Duodenal mucosa (tissue), 2 donors: ENCODE measurements around the gene ZNF507.

Source experiments
- H3K27ac ChIP-seq: one replicate; pipeline ENCODE4 v1.7.0; 2013; ENCODE audit warnings: low read depth, low read length
- H3K27me3 ChIP-seq, 2 donors: one replicate each; pipeline ENCODE4 v1.7.0; 2013; ENCODE audit warnings: low read length in 2 of 2, control low read depth in 1 of 2; ENCODE audit not compliant: insufficient read depth in 2 of 2, control insufficient read depth in 1 of 2
- H3K36me3 ChIP-seq, 2 donors: one replicate each; pipeline ENCODE4 v1.7.0; 2013; ENCODE audit warnings: low read length in 2 of 2, control low read depth in 1 of 2; ENCODE audit not compliant: insufficient read depth in 2 of 2, control insufficient read depth in 1 of 2
- H3K4me1 ChIP-seq, 2 donors: one replicate each; pipeline ENCODE4 v1.7.0; 2013; ENCODE audit warnings: low read length in 2 of 2, control low read depth in 1 of 2; ENCODE audit not compliant: insufficient read depth in 2 of 2, control insufficient read depth in 1 of 2
- H3K4me3 ChIP-seq, 2 donors: one replicate each; pipeline ENCODE4 v1.7.0; 2013; ENCODE audit warnings: low read length in 2 of 2, low read depth in 1 of 2
- H3K9ac ChIP-seq, 2 donors: one replicate each; pipeline ENCODE4 v1.7.0; 2013; ENCODE audit warnings: low read length in 2 of 2, low read depth in 1 of 2
- H3K9me3 ChIP-seq, 2 donors: one replicate each; pipeline ENCODE4 v1.7.0; 2013; ENCODE audit warnings: low read length in 2 of 2, control low read depth in 1 of 2; ENCODE audit not compliant: control insufficient read depth in 1 of 2

The ZNF507 gene

DNA sequence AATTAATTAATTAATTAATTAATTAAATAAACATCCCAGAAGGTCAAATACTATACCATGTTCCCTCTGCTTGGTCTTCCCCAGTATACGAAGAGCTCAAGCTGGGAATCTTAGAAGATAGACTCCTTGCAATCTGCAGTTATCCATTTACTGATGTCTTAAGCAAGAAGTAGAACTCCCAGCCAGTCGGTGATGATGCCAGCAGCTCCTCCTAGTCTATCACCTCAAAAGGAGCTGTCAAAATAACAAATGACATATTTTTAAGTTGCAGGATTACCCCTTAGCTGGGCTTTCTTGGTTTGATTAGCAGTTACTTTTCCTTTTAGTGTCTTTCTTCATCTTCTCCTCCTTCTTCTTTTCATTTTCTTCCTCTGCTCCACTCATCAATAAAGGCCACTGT is 6.0 kb upstream of the ZNF507 start:
- Histone ChIP-seq H3K4me1 (peaks cover 0 to 3% of the 10 kb centered on the region in 2 donors), H3K27ac (no peak overlapping the region), H3K4me3 (no peak overlapping the region), H3K36me3 (no peaks in the 10 kb centered on the region), H3K27me3 (peaks cover 0 to 6% of the 10 kb centered on the region in 2 donors), H3K9ac (no peak overlapping the region), H3K9me3 (no peaks in the 10 kb centered on the region)

DNA sequence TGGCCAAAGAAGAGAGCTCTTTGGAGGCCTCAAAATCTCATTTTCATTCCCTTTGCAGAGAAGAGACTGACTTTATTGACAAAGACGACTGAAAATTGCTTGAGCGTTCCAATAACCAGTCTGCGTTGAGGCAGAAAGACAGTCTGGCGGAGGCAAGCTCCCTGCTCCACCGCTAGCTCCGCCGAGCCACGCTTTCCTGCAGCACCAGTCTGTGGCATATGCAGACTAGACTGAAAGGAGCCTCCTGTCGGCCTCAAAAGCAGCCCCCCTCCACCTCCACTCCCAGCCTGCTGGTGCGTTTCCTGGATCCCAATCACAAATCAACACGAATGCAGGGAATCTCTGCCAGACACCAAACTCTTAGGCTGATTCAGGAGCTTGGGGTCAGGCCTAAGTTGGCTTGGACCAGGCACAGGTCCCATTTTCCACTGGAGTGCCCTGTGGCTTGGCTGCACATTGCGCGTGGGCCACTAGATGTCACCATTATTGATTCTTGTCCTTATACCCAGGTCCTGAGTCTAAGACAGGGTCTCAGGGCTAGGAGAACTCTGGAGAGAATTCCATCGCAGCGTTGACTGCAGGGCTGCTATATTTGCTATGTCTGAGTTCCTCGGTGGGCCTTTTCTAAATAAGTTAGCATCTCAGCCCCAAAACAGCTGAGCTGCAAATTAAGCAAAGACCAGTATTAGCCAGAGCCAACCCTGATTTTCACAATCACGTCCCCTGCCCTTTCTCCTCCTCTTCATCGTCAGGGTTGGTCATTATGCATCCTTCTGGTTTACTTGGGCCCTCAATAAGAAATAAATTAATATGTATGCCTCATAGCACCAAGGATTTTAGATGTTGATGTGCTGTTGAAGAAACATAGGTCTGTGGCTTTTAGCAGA is 5.2 kb upstream of the ZNF507 start:
- no peaks in the 10 kb centered on the region for H3K9me3 ChIP-seq
- H3K4me1 ChIP-seq, result peaks cover 0 to 3% of the 10 kb centered on the region in 2 donors
- H3K27ac ChIP-seq, result no peak overlapping the region
- H3K27me3 ChIP-seq, result peaks cover 0 to 6% of the 10 kb centered on the region in 2 donors
- H3K4me3 ChIP-seq, result no peak overlapping the region
- H3K36me3 ChIP-seq, result no peaks in the 10 kb centered on the region
- no peak overlapping the region for H3K9ac ChIP-seq

DNA sequence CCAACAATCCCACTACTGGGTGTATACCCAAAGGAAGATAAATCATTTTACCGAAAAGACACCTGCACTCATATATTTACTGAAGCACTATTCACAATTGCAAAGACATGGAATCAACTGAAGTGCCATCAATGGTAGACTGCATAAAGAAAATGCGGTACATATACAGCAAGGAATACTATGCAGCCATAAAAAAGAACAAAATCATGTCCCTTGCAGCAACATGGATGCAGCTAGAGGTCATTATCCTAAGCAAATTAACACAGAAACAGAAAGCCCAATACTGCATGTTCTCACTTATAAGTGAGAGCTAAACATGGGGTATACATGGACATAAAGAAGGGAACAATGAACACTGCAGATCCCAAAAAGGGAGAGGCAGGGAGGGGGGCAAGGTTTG is 2.7 kb upstream of the ZNF507 start:
- Histone ChIP-seq H3K4me3 (no peak overlapping the region), H3K27ac (no peak overlapping the region), H3K4me1 (peaks cover 13 to 15% of the 10 kb centered on the region in 2 donors), H3K9ac (no peak overlapping the region), H3K36me3 (peaks cover 0 to 3% of the 10 kb centered on the region in 2 donors), H3K27me3 (peaks cover 0 to 6% of the 10 kb centered on the region in 2 donors), H3K9me3 (no peaks in the 10 kb centered on the region)

DNA sequence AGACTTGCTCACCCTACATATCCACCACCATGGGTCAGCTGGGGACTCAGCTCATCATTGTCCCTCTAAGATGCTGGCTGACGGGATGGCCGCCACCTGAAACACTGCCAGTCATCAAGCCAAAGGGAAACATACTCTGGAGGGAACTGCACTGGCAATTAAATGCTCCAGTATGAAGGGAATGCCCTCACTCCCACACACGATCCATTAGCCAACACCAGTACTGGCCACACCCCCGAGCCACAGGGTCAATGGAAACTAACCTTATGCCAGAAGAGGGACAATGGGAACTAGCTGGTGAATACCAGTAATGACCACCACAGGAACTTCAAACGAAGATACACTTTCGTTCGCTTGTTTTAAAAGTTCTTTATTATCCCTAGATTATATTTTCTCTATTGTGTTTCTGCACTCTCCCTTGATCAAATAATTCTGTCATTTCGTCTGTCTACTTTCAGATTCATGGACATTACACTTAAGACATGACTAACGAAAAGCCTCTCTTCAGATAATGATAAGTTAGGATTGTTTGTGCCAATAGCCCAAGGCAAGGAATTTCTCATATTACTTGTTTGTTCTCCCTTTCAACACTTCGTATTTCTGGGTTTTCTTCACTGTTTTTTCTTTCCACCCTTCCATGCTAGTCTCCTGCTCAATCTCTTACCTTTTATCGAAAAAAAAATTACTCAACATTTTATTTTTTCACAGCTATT is 1.7 kb upstream of the ZNF507 start:
- Histone ChIP-seq H3K4me3 (no peak overlapping the region), H3K27me3 (peaks cover 0 to 6% of the 10 kb centered on the region in 2 donors), H3K9me3 (no peaks in the 10 kb centered on the region), H3K27ac (no peak overlapping the region), H3K4me1 (peaks cover 16 to 20% of the 10 kb centered on the region in 2 donors), H3K36me3 (peaks cover 4 to 8% of the 10 kb centered on the region in 2 donors), H3K9ac (no peak overlapping the region)

DNA sequence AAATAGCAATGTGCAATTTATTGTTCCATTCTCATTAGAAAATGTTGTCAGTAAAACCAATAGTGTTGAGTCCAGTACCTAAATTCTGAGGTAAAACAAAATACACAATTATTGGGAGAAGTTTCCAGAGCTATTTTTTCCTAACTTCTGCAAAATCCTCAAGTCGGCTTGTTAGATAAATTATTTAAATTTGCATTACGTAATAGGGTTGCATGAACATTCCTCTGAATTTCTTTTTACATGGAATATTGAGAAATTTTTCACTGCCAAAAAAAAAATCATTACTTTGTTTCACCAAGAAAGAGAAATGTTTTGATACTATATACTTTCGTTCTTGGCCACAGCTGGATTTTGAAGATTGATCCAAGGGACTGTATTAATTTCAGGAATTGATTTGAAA is 1.5 kb downstream of the ZNF507 start:
- Histone ChIP-seq H3K9me3 (no peaks in the 10 kb centered on the region), H3K27ac (no peak overlapping the region), H3K27me3 (peaks cover 0 to 6% of the 10 kb centered on the region in 2 donors), H3K4me1 (peaks cover 40 to 45% of the 10 kb centered on the region in 2 donors), H3K9ac (peak overlapping the region; percentile 83), H3K36me3 (peaks cover 9 to 14% of the 10 kb centered on the region in 2 donors), H3K4me3 (peak overlapping the region; percentile 95 to 98)

DNA sequence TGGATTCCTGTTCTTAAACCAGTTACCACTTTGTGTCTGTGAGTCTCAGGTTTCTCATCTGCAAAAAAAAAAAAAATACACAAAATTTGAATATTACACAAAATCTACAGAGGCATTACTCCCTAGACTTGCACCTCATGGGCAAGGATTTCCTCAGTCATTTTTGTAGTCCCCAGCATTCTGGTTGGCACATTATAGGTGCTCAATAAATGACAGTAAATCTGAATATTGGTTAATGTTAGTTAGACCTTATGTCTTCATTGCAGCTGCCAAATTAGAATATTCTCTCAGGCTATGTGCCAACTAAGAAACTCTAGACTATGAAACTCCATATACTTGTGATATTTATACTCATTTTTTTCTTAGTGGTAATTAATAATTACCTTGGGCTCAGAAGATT is 2.2 kb downstream of the ZNF507 start:
- H3K36me3 ChIP-seq, result peaks cover 9 to 15% of the 10 kb centered on the region in 2 donors
- peaks cover 0 to 6% of the 10 kb centered on the region in 2 donors for H3K27me3 ChIP-seq
- H3K4me3 ChIP-seq, result peak overlapping the region in 1 of 2 donors; percentile 98
- H3K9me3 ChIP-seq, result no peaks in the 10 kb centered on the region
- peaks cover 40 to 50% of the 10 kb centered on the region in 2 donors for H3K4me1 ChIP-seq
- H3K27ac ChIP-seq, result no peak overlapping the region
- H3K9ac ChIP-seq, result no peak overlapping the region

DNA sequence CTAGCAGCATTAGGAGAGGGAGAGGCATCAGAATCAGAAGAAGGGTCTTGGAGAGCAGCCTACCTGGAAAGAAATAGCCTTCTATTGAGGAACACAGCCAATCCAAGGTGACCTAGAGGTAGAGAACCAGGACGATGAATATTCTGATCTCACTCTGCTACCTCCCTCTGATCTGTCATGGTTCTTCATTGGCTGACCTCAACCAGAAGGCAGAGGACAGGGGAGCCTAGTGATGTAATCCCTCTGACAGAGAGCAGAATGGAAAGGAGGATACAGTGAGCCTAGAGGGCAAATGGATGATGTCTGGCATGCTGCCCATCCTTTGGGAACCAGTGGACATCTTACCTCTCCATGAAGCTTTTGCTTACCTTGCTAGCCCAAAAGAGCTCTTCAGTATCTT is 3.6 kb downstream of the ZNF507 start:
- Histone ChIP-seq H3K36me3 (peaks cover 21 to 29% of the 10 kb centered on the region in 2 donors), H3K9me3 (no peaks in the 10 kb centered on the region), H3K27ac (no peak overlapping the region), H3K4me3 (peak overlapping the region in 1 of 2 donors; percentile 16), H3K27me3 (no peaks in the 10 kb centered on the region), H3K9ac (no peak overlapping the region), H3K4me1 (peaks cover 40 to 50% of the 10 kb centered on the region in 2 donors)

DNA sequence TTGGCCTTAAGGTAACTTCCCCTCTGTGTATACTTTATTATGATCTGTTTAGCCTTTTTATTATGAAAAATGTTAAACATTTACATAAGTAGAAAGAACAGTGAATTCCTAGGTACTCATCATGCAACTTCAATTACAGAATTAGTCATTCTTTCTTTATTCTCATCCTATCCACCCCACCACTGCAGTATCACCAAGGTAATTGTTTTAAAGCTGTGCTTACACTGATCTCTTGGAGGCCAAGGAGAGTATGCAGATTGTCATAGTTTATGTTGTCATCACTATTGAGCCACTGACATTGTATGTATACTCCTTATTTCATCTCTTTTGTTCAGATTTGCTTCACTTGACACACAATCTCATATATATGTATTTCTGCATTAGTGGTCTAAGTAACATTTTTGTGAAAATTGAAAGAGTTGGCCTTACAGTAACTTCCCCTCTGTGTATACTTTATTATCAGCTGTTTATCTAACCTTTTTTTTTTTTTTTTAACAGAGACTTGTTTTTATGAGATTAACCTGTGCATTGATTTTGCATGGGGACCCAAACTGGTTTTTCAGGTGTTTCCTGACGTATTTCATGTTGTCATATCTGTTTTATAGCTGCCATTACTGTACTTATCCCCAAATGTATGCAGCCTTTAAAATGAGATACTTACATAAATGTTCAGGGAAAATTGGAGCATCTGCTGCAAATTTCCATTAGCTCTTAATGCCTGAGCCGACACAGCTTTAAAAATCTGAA is 4.5 kb downstream of the ZNF507 start:
- Histone ChIP-seq H3K36me3 (peaks cover 30 to 38% of the 10 kb centered on the region in 2 donors), H3K27ac (no peak overlapping the region), H3K9me3 (no peaks in the 10 kb centered on the region), H3K9ac (no peak overlapping the region), H3K4me1 (peaks cover 40 to 50% of the 10 kb centered on the region in 2 donors), H3K4me3 (peak overlapping the region; percentile 8 to 38), H3K27me3 (no peaks in the 10 kb centered on the region)

DNA sequence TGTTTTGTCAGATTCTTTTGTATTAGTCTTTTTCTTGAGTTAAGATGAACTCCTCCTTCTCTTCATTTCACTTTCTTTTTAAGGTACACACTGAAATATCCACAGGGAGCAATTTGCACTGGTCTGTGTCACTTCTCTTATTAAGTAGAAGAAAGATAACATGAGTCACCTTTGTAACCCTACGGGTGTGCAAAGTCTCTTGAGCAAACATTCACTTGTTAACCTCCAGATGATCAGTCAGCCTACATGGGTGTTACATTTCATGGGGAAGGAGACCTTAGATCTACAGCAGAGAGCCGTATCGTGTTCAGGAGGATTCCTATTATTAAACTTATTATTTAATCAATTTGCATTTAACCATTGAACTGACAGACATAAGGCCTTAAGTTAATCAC is 5.1 kb downstream of the ZNF507 start:
- Histone ChIP-seq H3K4me1 (peaks cover 40 to 50% of the 10 kb centered on the region in 2 donors), H3K27ac (no peak overlapping the region), H3K4me3 (peak overlapping the region; percentile 12 to 38), H3K9ac (no peak overlapping the region), H3K9me3 (no peaks in the 10 kb centered on the region), H3K27me3 (no peaks in the 10 kb centered on the region), H3K36me3 (peaks cover 30 to 42% of the 10 kb centered on the region in 2 donors)
